A549 (cell line): ENCODE data around the gene PCDHGA5. TPM values are rescaled to one million over a fixed set of nuclear protein-coding genes. Genes with fewer than 3 reads are reported as not detected.

Source experiments
- ATAC-seq, 2 experiments: fragments of 200-7000 bp in 1 of 2; fragments of >200 bp in 1 of 2; cut with Nextera tagmentation in 1 of 2; cut with Tn5 transposase in 1 of 2; 3 replicates each; pipeline versions ENCODE4 v1.8.0 to v1.9.1; 2018 to 2020; ENCODE audit warnings: mild to moderate bottlenecking in 1 of 2, moderate library complexity in 1 of 2
- CTCF ChIA-PET: fragments of 300-600 bp; sonication (Branson Sonifier 250); formaldehyde crosslinking; extraction: SDS; loops from one replicate; lab custom pipeline; 2021; ENCODE audit warnings: antibody characterized with exemption, inconsistent platforms; lab: Yijun Ruan, JAX
- POLR2A ChIA-PET: fragments of 350-600 bp; formaldehyde crosslinking; extraction: SDS; loops from one replicate; lab custom pipeline; 2021; ENCODE audit warnings: antibody characterized with exemption, inconsistent platforms; lab: Yijun Ruan, JAX
- DNase-seq, 2 experiments: peaks; one replicate each; pipeline versions ENCODE4 v3.0.0 to v3.0.0-alpha.2; 2011 to 2016; ENCODE audit warnings: low read depth in 1 of 2, low spot score in 1 of 2
- FAIRE-seq: peaks from 2 replicates; lab custom pipeline; 2011; peaks lifted over from hg19 to GRCh38; lab: Jason Lieb, UNC
- H3K27ac ChIP-seq, 2 experiments: fragments of >200 bp; sonication (Bioruptor Twin); formaldehyde crosslinking; 3 replicates each; pipeline ENCODE4 v1.5.1; 2016 to 2017
- H3K4me1 ChIP-seq: fragments of >200 bp; sonication (Bioruptor Twin); formaldehyde crosslinking; 3 replicates; pipeline ENCODE4 v1.6.1; 2016
- H3K4me2 ChIP-seq: fragments of >200 bp; sonication (Bioruptor Twin); formaldehyde crosslinking; 3 replicates; pipeline ENCODE4 v1.6.1; 2016
- H3K4me3 ChIP-seq: fragments of >200 bp; sonication (Bioruptor Twin); formaldehyde crosslinking; 3 replicates; pipeline ENCODE4 v1.5.1; 2016
- H3K9me3 ChIP-seq: fragments of >200 bp; sonication (Bioruptor Twin); formaldehyde crosslinking; 3 replicates; pipeline ENCODE4 v1.6.1; 2016
- BHLHE40 ChIP-seq: IDR thresholded peaks from 2 replicates; pipeline ENCODE4 v1.6.1; 2012; ENCODE audit warnings: low read depth, low read length, inconsistent platforms
- CBX8 ChIP-seq: fragments of 200-600 bp; sonication (generic); IDR thresholded peaks from 2 replicates; pipeline ENCODE4 v1.6.1; 2016
- CEBPB ChIP-seq, 2 experiments: fragments of >200 bp in 1 of 2; sonication (Bioruptor Twin) in 1 of 2; formaldehyde crosslinking in 1 of 2; IDR thresholded peaks; 2 replicates each; pipeline ENCODE4 v1.6.1; 2012 to 2016
- EP300 ChIP-seq, 2 experiments: fragments of >200 bp; sonication (Bioruptor Twin); formaldehyde crosslinking; IDR thresholded peaks; 2 replicates in 1 of 2; 3 replicates in 1 of 2; pipeline ENCODE4 v1.6.1; 2016 to 2017
- FOXS1 ChIP-seq: fragments of 250-450 bp; sonication (Bioruptor Pico); IDR thresholded peaks from 2 replicates; pipeline ENCODE4 v1.5.0; 2020; ENCODE audit warnings: mild to moderate bottlenecking, moderate library complexity
- GATA3 ChIP-seq: IDR thresholded peaks from 2 replicates; pipeline ENCODE4 v1.6.1; 2012; ENCODE audit warnings: borderline replicate concordance
- HDAC2 ChIP-seq: fragments of 200-600 bp; sonication (generic); IDR thresholded peaks from 2 replicates; pipeline ENCODE4 v1.6.1; 2016
- HEYL ChIP-seq: fragments of 250-450 bp; sonication (Bioruptor Pico); IDR thresholded peaks from 2 replicates; pipeline ENCODE4 v1.8.0; 2021; ENCODE audit warnings: mild to moderate bottlenecking, moderate library complexity
- HOXA7 ChIP-seq: fragments of 250-450 bp; sonication (Bioruptor Pico); IDR thresholded peaks from 2 replicates; pipeline ENCODE4 v1.5.0; 2020; ENCODE audit warnings: mild to moderate bottlenecking, moderate library complexity
- HOXB5 ChIP-seq: fragments of 250-450 bp; sonication (Bioruptor Pico); IDR thresholded peaks from 2 replicates; pipeline ENCODE4 v1.5.0; 2020; ENCODE audit warnings: mild to moderate bottlenecking, moderate library complexity
- JUN ChIP-seq, 2 experiments: fragments of >200 bp; sonication (Bioruptor Twin); formaldehyde crosslinking; IDR thresholded peaks; 2 replicates in 1 of 2; 3 replicates in 1 of 2; pipeline ENCODE4 v1.6.1; 2016 to 2017
- JUNB ChIP-seq: fragments of >200 bp; sonication (Bioruptor Twin); formaldehyde crosslinking; IDR thresholded peaks from 2 replicates; pipeline ENCODE4 v1.6.1; 2016
- KDM5A ChIP-seq: fragments of 200-600 bp; sonication (generic); IDR thresholded peaks from 2 replicates; pipeline ENCODE4 v1.6.1; 2016; ENCODE audit warnings: antibody characterized with exemption, mild to moderate bottlenecking
- NFE2L2 ChIP-seq: fragments of 150-350 bp; conservative IDR thresholded peaks from 2 replicates; pipeline ENCODE4 v1.6.1; 2014; ENCODE audit warnings: low read length
- NPAS2 ChIP-seq: fragments of 250-450 bp; sonication (Bioruptor Pico); IDR thresholded peaks from 2 replicates; pipeline ENCODE4 v1.8.0; 2022; ENCODE audit warnings: mild to moderate bottlenecking, moderate library complexity, borderline replicate concordance
- NR3C1 ChIP-seq: fragments of >200 bp; sonication (Bioruptor Twin); formaldehyde crosslinking; IDR thresholded peaks from 3 replicates; pipeline ENCODE4 v1.6.1; 2017
- POLR2A ChIP-seq: IDR thresholded peaks from 2 replicates; pipeline ENCODE4 v1.6.1; 2012; ENCODE audit warnings: mild to moderate bottlenecking, low read length
- RARB ChIP-seq: fragments of 250-450 bp; sonication (Bioruptor Pico); IDR thresholded peaks from 2 replicates; pipeline ENCODE4 v1.8.0; 2021; ENCODE audit warnings: mild to moderate bottlenecking, moderate library complexity
- SREBF2 ChIP-seq: fragments of 450-650 bp; IDR thresholded peaks from 2 replicates; pipeline ENCODE4 v1.6.1; 2014; ENCODE audit warnings: mild to moderate bottlenecking, moderate library complexity
- ZC3H11A ChIP-seq: fragments of 450-650 bp; IDR thresholded peaks from 2 replicates; pipeline ENCODE4 v1.6.1; 2014; ENCODE audit warnings: antibody characterized with exemption, mild to moderate bottlenecking
- ZNF302 ChIP-seq: fragments of 250-450 bp; sonication (Bioruptor Pico); IDR thresholded peaks from 2 replicates; pipeline ENCODE4 v1.9.0; 2021; ENCODE audit warnings: inconsistent platforms, mild to moderate bottlenecking, moderate library complexity
- ZSCAN20 ChIP-seq: fragments of 250-450 bp; sonication (Bioruptor Pico); IDR thresholded peaks from 2 replicates; pipeline ENCODE4 v1.8.0; 2022; ENCODE audit warnings: mild to moderate bottlenecking, moderate library complexity
- WGBS: methylation state at CpG from one replicate; pipeline ENCODE4 v1.1.6; 2017; ENCODE audit errors: missing lambda C conversion rate; 5-methylcytosine and 5-hydroxymethylcytosine counted together
- polyA plus RNA-seq, 4 experiments: library from polyadenylated mRNA; depleted of rRNA in 3 of 4; stranded (reverse); fragments of >200 nt; fragmentation: RNase III in 1 of 4; extraction: RNeasy Plus Mini Kit Qiagen cat#74134 plus additional on column Dnase treatment in 1 of 4; gene quantifications; 2 replicates in 3 of 4; 3 replicates in 1 of 4; pipeline ENCODE4 v1.2.3, GENCODE V29; 2011 to 2017
- TF ChIP-seq, protein P1 (sequence below): fragments of 250-450 bp; sonication (Bioruptor Pico); IDR thresholded peaks from 2 replicates; pipeline ENCODE4 v1.5.0; 2020; ENCODE audit warnings: low read depth, mild to moderate bottlenecking, moderate library complexity
- TF ChIP-seq, protein P2 (sequence below): fragments of 150-350 bp; IDR thresholded peaks from 2 replicates; pipeline ENCODE4 v1.6.1; 2014; ENCODE audit warnings: low read depth, mild to moderate bottlenecking, low read length
- TF ChIP-seq, protein P3 (sequence below): fragments of 250-450 bp; sonication (Bioruptor Pico); IDR thresholded peaks from 2 replicates; pipeline ENCODE4 v1.5.0; 2021; ENCODE audit warnings: mild to moderate bottlenecking, moderate library complexity, borderline replicate concordance

The PCDHGA5 gene
- polyA plus RNA-seq, 2 of the 4 experiments (the other 2 are of a cell fraction): 0.13 to 0.37 TPM

DNA sequence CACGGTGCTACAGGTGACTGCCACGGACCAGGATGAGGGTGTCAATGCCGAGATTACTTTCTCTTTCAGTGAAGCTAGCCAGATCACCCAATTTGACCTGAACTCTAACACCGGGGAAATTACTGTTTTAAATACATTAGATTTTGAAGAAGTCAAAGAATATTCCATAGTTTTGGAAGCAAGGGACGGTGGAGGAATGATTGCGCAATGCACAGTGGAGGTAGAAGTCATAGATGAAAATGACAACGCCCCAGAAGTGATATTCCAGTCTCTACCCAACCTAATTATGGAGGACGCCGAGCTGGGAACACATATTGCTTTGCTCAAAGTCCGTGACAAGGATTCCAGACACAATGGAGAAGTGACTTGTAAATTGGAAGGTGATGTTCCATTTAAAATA, 24.7 kb downstream of the PCDHGA5 start:
- FAIRE-seq (no peak), ATAC-seq (no peak), DNase-seq (no peak)
- TF ChIP-seq JUNB: no peak
- no peak for TF ChIP-seq HEYL (CRISPR knock-in tag)
- no peak for TF ChIP-seq ZSCAN20 (CRISPR knock-in tag)
- no peak for TF ChIP-seq SREBF2
- TF ChIP-seq CEBPB (IDR thresholded peaks at IDR 0.05): peak; percentile 70 to 88; a peak in 3 of 4 replicates
- TF ChIP-seq, protein P1, sequence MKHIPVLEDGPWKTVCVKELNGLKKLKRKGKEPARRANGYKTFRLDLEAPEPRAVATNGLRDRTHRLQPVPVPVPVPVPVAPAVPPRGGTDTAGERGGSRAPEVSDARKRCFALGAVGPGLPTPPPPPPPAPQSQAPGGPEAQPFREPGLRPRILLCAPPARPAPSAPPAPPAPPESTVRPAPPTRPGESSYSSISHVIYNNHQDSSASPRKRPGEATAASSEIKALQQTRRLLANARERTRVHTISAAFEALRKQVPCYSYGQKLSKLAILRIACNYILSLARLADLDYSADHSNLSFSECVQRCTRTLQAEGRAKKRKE (CRISPR knock-in tag): no peak
- TF ChIP-seq EP300 (IDR thresholded peaks at IDR 0.05): no peak
- ChIA-PET POLR2A (no interaction called here), CTCF (interaction anchor here (1.0 to 3.3 kb wide), 4 partner anchors 87 to 304 kb away, joined by 3 to 12 read pairs (median 4); partner anchors contain the start of gene PCDHGC3)
- WGBS: 62% methylated on average over 10 of the region's 10 CpGs
- no peak overlapping the region for H3K4me2 ChIP-seq
- H3K4me1 ChIP-seq: no peaks in the 10 kb centered on the region
- peaks cover 70% of the 10 kb centered on the region for H3K9me3 ChIP-seq
- no peak overlapping the region for H3K27ac ChIP-seq
- H3K4me3 ChIP-seq: no peak overlapping the region

DNA sequence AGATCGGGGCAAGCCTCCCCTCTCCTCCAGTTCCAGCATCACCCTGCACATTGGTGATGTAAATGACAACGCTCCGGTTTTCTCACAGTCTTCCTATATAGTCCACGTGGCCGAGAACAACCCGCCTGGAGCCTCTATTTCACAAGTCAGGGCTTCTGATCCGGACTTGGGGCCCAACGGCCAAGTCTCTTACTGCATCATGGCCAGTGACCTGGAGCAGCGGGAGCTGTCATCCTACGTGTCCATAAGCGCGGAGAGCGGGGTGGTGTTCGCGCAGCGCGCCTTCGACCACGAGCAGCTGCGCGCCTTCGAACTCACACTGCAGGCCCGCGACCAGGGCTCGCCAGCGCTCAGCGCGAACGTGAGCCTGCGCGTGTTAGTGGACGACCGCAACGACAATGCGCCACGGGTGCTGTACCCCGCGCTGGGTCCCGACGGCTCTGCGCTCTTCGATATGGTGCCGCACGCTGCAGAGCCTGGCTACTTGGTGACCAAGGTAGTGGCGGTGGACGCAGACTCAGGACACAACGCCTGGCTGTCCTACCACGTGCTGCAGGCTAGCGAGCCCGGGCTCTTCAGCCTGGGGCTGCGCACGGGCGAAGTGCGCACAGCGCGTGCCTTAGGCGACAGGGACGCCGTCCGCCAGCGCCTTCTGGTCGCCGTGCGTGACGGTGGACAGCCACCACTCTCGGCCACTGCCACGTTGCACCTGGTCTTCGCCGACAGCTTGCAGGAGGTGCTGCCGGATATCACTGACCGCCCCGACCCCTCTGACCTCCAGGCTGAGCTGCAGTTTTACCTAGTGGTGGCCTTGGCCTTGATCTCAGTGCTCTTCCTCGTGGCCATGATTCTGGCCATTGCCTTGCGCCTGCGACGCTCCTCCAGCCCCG, 25.4 kb downstream of the PCDHGA5 start:
- no peak overlapping the region for H3K27ac ChIP-seq
- peaks cover 72% of the 10 kb centered on the region for H3K9me3 ChIP-seq
- WGBS: 84% methylated on average over 69 of the region's 77 CpGs
- DNase-seq (no peak), FAIRE-seq (no peak), ATAC-seq (no peak)
- TF ChIP-seq BHLHE40 (no peak), NFE2L2 (no peak), JUN (IDR thresholded peaks at IDR 0.05) (no peak), ZNF302 (CRISPR knock-in tag) (no peak), HOXB5 (CRISPR knock-in tag) (no peak), HOXA7 (CRISPR knock-in tag) (no peak), RARB (no peak), NR3C1 (no peak), KDM5A (no peak), FOXS1 (CRISPR knock-in tag) (no peak), ZC3H11A (no peak), EP300 (IDR thresholded peaks at IDR 0.05) (no peak), GATA3 (no peak), NPAS2 (no peak), POLR2A (no peak), CBX8 (no peak), HDAC2 (no peak)
- TF ChIP-seq, protein P1 (CRISPR knock-in tag): no peak
- TF ChIP-seq, protein P2, sequence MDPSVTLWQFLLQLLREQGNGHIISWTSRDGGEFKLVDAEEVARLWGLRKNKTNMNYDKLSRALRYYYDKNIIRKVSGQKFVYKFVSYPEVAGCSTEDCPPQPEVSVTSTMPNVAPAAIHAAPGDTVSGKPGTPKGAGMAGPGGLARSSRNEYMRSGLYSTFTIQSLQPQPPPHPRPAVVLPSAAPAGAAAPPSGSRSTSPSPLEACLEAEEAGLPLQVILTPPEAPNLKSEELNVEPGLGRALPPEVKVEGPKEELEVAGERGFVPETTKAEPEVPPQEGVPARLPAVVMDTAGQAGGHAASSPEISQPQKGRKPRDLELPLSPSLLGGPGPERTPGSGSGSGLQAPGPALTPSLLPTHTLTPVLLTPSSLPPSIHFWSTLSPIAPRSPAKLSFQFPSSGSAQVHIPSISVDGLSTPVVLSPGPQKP: no peak
- TF ChIP-seq, protein P3, sequence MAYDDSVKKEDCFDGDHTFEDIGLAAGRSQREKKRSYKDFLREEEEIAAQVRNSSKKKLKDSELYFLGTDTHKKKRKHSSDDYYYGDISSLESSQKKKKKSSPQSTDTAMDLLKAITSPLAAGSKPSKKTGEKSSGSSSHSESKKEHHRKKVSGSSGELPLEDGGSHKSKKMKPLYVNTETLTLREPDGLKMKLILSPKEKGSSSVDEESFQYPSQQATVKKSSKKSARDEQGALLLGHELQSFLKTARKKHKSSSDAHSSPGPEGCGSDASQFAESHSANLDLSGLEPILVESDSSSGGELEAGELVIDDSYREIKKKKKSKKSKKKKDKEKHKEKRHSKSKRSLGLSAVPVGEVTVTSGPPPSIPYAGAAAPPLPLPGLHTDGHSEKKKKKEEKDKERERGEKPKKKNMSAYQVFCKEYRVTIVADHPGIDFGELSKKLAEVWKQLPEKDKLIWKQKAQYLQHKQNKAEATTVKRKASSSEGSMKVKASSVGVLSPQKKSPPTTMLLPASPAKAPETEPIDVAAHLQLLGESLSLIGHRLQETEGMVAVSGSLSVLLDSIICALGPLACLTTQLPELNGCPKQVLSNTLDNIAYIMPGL (CRISPR knock-in tag): no peak
- no peak overlapping the region for H3K4me3 ChIP-seq
- no peak overlapping the region for H3K4me2 ChIP-seq
- ChIA-PET CTCF (interaction anchor here (0.9 to 3.3 kb wide), 7 partner anchors 8 to 305 kb away, joined by 3 to 12 read pairs (median 6); partner anchors contain the start of genes PCDHGB1 and PCDHGC3), POLR2A (no interaction called here)
- no peaks in the 10 kb centered on the region for H3K4me1 ChIP-seq
